ENCODE measurements around the gene ERRFI1. TPM values are rescaled to one million over a fixed set of nuclear protein-coding genes. Genes with fewer than 3 reads are reported as not detected.
A peak's percentile ranks its signal among the peaks of the same experiment; 100 is the strongest.

ERRFI1 gene
- total and polyA plus RNA-seq, 10 donors: 2.0 to 12.5 (median 7.9) TPM

DNA sequence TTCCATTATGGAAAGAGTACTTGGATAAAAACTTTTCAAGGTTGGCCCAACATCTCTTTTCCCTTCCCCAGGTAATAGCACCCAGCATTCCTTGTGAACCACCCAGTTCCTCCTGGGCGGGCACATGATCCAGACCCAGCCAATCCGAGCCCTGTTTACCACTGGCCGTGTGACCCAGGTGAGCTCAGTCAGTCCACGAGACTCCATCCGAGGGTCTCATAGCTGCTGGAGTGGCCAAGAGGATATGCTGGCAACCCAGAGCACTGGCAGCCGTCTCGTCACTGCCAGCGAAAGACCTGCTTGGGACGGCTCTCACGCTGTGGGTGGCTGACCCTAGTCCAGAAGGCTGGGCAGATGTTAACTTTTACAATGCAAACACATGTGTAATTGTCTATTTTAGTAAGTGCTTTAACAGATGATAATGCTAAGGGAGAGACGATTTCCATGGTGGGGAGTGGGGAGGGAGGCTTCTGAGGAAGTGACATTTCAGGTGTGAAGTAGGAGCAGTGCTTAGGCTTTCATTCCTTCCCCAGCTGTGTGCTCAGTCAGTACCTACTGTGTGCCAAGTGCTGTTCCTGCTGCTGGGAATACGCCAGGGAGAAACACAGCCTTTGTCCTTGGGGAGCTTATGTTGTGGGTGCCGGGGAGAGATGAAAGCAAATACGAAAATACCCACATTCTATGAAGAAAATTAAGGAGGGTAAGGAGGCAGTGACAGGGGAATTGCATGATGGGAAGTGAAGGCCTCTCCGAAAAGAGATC is 40.1 kb downstream of the ERRFI1 start:
- WGBS, 5 donors: 89 to 94% (median 93%) methylated on average over 13 to 15 of the region's 15 CpGs
- H3K27ac ChIP-seq: no peak overlapping the region
- no peak for DNase-seq
- no peaks in the 10 kb centered on the region for H3K9me3 ChIP-seq
- peaks cover 0 to 17% (median 8%) of the 10 kb centered on the region in 6 donors for H3K4me1 ChIP-seq
- H3K36me3 ChIP-seq: peaks cover 0 to 78% (median 49%) of the 10 kb centered on the region in 6 donors
- no peaks in the 10 kb centered on the region for H3K27me3 ChIP-seq (replicated peaks in 1 of 7)
- intact Hi-C loops (cut with DNase I; ENCODE audit: low total_unique reads): no loop called here
- TF ChIP-seq POLR2A (IDR thresholded peaks at IDR 0.05) (no peak), POLR2AphosphoS5 (IDR thresholded peaks at IDR 0.05) (peak in 2 of 3 donors; percentile 27 to 59)
- no peak overlapping the region for H3K4me3 ChIP-seq

DNA sequence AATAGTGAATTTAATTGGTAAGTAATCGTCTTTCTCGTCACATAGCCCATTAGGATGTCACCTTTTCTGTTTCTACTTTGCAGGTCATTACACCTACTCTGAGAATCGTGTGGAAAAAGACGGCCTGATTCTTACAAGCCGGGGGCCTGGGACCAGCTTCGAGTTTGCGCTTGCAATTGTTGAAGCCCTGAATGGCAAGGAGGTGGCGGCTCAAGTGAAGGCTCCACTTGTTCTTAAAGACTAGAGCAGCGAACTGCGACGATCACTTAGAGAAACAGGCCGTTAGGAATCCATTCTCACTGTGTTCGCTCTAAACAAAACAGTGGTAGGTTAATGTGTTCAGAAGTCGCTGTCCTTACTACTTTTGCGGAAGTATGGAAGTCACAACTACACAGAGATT is 41.3 kb downstream of the ERRFI1 start:
- 95 to 96% (median 96%) methylated on average over 15 of the region's 15 CpGs for WGBS, 5 donors
- intact Hi-C loops (cut with DNase I; ENCODE audit: low total_unique reads): no loop called here
- Histone ChIP-seq H3K27ac (no peak overlapping the region), H3K4me3 (no peak overlapping the region), H3K27me3 (replicated peaks in 1 of 7) (no peaks in the 10 kb centered on the region), H3K36me3 (peaks cover 0 to 87% (median 60%) of the 10 kb centered on the region in 6 donors), H3K4me1 (peaks cover 0 to 17% (median 8%) of the 10 kb centered on the region in 6 donors), H3K9me3 (no peaks in the 10 kb centered on the region)
- DNase-seq: no peak
- TF ChIP-seq, protein P1, sequence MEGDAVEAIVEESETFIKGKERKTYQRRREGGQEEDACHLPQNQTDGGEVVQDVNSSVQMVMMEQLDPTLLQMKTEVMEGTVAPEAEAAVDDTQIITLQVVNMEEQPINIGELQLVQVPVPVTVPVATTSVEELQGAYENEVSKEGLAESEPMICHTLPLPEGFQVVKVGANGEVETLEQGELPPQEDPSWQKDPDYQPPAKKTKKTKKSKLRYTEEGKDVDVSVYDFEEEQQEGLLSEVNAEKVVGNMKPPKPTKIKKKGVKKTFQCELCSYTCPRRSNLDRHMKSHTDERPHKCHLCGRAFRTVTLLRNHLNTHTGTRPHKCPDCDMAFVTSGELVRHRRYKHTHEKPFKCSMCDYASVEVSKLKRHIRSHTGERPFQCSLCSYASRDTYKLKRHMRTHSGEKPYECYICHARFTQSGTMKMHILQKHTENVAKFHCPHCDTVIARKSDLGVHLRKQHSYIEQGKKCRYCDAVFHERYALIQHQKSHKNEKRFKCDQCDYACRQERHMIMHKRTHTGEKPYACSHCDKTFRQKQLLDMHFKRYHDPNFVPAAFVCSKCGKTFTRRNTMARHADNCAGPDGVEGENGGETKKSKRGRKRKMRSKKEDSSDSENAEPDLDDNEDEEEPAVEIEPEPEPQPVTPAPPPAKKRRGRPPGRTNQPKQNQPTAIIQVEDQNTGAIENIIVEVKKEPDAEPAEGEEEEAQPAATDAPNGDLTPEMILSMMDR (IDR thresholded peaks at IDR 0.05 in 8 of 11, conservative IDR thresholded peaks at IDR 0.05 in 3 of 11): no peak

DNA sequence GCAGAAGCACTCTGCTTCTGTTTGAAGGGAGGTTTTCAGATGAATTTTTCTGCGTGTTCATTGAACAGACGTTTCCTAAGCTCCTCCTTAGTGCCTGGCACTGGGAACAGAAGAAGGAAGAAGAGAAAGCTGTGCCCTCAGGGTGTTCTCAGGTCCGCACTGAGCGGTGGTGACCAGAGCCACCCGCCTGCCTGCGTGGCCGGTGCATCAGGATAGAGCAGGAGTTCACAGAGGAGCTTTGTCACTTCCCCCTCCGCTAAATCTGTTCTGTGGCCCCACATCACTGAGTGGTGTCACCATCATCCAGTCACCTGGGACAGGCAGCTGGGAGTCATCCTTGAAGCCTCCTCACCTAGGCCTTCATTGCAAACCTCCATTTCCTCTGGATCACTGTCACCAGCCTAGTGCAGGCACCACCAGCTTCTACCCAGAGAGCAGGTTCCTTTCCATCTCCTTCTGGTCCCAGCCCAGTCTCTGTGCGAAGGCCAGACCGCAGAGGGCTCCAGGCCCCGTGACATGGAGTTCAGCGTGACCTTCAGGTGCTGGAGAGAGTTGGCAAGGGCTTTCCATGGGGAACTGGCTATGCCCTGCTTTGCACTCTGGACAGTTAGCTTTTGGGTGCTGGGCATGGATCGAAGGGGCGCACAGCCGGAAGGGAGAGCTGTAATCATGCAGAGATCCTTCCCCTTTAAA is 42.9 kb downstream of the ERRFI1 start:
- Histone ChIP-seq H3K27me3 (replicated peaks in 1 of 7) (no peaks in the 10 kb centered on the region), H3K27ac (no peak overlapping the region), H3K4me1 (peaks cover 0 to 17% (median 8%) of the 10 kb centered on the region in 6 donors), H3K36me3 (peaks cover 0 to 92% (median 76%) of the 10 kb centered on the region in 6 donors), H3K4me3 (no peak overlapping the region), H3K9me3 (no peaks in the 10 kb centered on the region)
- 95 to 96% (median 95%) methylated on average over 14 to 15 of the region's 15 CpGs for WGBS, 5 donors
- TF ChIP-seq POLR2A (IDR thresholded peaks at IDR 0.05) (no peak), POLR2AphosphoS5 (IDR thresholded peaks at IDR 0.05) (no peak)
- TF ChIP-seq, protein P1 (IDR thresholded peaks at IDR 0.05 in 8 of 11, conservative IDR thresholded peaks at IDR 0.05 in 3 of 11): no peak
- intact Hi-C loops (cut with DNase I; ENCODE audit: low total_unique reads): no loop called here
- no peak for DNase-seq

DNA sequence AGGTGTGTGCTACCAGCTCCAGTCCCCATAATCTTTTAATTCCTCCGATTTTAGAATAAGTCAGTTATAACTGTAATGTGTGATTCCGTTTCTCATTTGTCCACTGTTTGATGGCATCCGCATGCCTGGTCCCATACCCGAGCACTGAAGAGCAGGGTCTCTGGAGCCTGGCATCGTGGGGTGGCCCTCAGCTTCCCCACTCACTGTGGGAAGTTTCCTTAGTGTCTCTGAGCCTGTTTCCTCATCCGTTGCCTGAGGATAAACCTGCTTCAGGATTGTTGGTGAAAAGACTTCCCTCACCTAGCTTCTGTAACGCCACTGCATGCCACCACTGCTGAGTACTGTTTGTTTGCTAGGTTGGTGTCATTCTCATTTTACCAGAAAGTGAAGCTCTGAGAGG is 45.1 kb downstream of the ERRFI1 start:
- Histone ChIP-seq H3K27ac (no peak overlapping the region), H3K36me3 (peaks cover 0 to 92% (median 84%) of the 10 kb centered on the region in 6 donors), H3K27me3 (replicated peaks in 1 of 7) (no peaks in the 10 kb centered on the region), H3K4me1 (peaks cover 0 to 17% (median 8%) of the 10 kb centered on the region in 6 donors), H3K4me3 (no peak overlapping the region), H3K9me3 (no peaks in the 10 kb centered on the region)
- intact Hi-C loops (cut with DNase I; ENCODE audit: low total_unique reads): no loop called here
- no peak for DNase-seq
- WGBS, 5 donors: 85 to 93% (median 90%) methylated on average over 7 of the region's 7 CpGs
- TF ChIP-seq POLR2A (IDR thresholded peaks at IDR 0.05) (no peak), POLR2AphosphoS5 (IDR thresholded peaks at IDR 0.05) (no peak)
- TF ChIP-seq, protein P1 (IDR thresholded peaks at IDR 0.05 in 8 of 11, conservative IDR thresholded peaks at IDR 0.05 in 3 of 11): no peak

Data from spleen (tissue), 11 donors.